ENCODE data around the gene SUGP1. TPM values are rescaled to one million over a fixed set of nuclear protein-coding genes. Genes with fewer than 3 reads are reported as not detected.

The SUGP1 gene
- total RNA-seq, 4 donors from 2014 or later: 22.8 to 31.2 (median 24.8) TPM

DNA sequence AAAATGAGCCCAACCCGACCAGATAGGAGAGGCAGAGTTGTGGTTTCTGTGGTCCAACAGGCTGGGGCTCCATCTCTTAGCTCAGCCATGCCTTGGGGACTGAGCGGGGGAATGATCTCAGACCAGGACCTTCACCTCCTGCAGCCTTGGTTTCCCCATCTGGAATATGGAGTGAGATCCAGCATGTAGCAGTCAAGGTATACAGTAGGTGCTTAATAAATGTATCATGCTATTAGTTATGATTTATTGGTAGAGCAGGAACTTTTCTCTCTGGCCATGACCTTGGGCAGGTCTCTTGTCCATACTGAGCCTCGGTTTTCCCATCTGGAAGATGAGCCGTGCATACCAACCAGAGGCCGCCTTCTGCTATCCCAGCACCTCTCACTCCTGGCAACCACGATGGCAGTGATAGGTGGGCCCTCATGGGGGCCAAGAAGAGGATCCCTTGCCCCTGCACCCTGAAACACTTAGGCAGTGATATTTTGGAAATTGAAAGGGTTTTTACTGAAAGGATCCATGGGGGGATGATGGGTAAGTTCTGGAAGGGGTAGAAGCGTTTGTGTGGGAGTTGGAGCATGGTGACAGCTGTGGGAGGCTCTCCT, 56.3 kb downstream of the SUGP1 start:
- no peak for TF ChIP-seq CTCF (IDR thresholded peaks at IDR 0.05)
- ATAC-seq (ENCODE audit: low FRiP score) (no peak), DNase-seq (ENCODE audit: low spot score) (no peak)

DNA sequence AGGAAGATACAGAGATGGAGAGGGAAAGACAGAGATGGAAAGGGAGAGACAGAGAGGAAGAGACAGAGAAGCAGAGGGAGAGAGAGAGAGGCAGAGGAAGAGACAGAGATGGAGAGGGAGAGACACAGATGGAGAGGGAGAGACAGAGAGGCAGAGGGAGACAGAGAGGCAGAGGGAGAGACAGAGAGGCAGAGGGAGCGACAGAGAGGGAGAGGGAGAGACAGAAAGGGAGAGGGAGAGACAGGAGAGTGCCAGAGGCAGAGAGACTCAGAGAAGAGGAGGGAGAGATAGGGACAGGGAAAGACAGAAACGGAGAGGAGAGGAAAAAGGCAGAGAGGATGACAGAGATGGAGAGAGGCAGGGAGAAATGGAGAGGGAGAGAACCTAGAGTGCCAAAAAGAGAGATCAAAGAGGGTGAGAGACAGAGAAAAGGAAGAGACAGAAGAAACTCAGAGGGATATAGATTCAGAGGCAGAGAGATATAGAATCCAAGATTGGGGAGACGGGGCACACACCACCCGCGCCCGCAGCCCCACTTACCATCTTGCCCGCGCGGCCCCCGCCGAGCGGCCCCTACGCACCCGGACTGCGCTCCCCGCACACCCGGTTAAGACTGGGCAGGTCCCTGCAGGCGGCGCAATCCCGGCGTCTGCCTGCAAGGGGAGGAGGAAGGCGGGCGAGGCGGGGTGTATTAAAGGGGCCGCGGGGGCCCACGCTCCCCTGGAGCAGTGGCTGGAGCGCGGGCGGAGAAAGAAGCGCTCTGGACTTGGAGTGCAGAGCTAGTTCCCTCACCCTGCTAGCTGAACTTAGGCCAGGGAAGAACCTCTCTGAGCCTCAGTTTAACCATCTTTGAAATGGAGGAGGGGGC, 57.9 kb downstream of the SUGP1 start:
- TF ChIP-seq CTCF (IDR thresholded peaks at IDR 0.05): no peak
- DNase-seq (ENCODE audit: low spot score) (no peak), ATAC-seq (ENCODE audit: low FRiP score) (no peak)

DNA sequence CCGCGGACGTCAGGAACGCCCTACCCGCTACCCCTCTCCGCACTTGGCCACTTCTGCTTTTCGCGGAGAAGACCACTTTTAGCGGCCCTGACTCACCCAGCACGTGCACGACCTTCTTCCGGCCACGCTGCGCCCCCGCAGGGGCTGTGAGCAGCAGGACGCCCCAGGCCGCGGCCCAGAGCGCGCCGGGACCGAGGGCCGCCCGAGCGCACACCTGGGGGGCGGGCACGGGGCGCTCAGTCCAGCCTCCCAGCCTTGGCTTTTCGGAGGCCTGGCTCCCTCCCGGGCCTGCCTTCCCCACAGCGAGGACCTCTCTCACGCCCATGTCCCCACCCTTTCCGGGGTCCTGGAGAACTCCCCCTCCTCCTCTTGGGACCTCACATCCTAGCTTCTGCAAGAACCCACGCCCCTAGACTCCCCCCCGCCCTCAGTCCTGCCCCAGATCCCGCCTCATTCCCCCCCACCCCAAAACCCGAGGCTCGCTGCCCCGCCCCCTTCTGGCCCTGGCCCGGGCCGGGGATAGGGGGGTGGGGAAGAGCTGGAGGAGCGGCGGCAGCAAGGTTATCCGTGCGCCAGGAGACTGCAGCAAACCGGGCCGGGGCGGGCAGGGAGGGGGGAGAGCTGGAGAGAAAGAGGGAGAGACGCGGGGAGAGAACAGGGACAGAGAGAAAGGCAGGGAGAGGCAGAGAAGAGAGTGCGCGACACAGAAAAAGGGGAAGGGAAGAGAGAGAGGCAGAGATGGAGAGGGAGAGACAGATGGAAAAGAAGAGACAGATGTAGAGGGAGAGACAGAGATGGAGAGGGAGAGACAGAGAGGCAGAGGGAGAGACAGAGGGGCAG, 58.7 kb downstream of the SUGP1 start:
- DNase-seq (ENCODE audit: low spot score): no peak
- no peak for TF ChIP-seq CTCF (IDR thresholded peaks at IDR 0.05)
- ATAC-seq (ENCODE audit: low FRiP score): no peak

GRCh38 chr19:19260417-19261214, 59.7 kb downstream of the SUGP1 start:
- DNase-seq (ENCODE audit: low spot score) (no peak), ATAC-seq (ENCODE audit: low FRiP score) (no peak)
- no peak for TF ChIP-seq CTCF (IDR thresholded peaks at IDR 0.05)

GRCh38 chr19:19259741-19260140, 60.6 kb downstream of the SUGP1 start:
- no peak for ATAC-seq (ENCODE audit: low FRiP score)
- TF ChIP-seq CTCF (IDR thresholded peaks at IDR 0.05): no peak

DNA sequence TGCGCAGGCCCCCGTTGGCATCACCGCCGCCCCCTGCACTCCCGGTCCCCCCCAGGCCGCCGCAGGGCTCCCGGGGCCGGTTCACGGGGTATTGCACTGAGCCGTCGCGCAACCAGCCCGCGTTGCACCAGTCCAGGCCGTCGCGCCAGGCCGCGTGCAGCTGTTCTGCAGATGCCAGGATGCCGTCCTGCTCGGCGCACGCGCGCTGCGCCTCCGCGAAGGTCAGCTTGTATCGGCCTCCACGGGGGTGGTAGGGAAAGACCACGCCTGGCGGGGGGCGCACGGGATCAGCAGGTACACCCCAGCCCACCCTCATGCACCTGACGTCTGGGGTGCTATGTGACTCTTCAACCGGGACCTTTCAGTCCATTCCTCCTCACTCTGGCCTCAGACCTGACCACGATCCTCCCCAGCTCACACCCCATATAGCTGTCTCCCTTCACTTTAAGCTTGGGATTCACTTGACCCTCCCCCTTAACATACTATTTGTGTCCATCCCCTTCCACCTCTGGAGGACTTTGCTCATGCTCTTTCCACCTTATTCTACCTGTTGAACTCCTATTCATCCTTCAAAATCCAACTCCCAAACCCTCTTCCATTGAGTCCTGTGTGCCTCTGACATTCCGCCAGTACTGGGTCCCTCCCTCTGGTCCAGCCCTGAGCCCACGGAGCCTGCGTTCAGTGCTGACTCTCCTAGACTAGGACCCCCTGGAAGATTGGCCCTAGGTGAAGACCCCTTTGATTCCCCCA, 61.5 kb downstream of the SUGP1 start:
- TF ChIP-seq CTCF (IDR thresholded peaks at IDR 0.05): no peak
- DNase-seq (ENCODE audit: low spot score) (no peak), ATAC-seq (ENCODE audit: low FRiP score) (no peak)

More at GRCh38 chr19:19259741-19260140, 60.6 kb downstream of the SUGP1 start:
- DNase-seq (ENCODE audit: low spot score): no peak
